Chondrocyte (in vitro differentiated cells): ENCODE data around the gene PPL. TPM values are rescaled to one million over a fixed set of nuclear protein-coding genes. Genes with fewer than 3 reads are reported as not detected.

Source experiments
- DNase-seq: peaks from one replicate; pipeline ENCODE4 v3.0.0; 2021; ENCODE audit warnings: mixed read lengths, low spot score
- H3K27ac Mint-ChIP-seq: one replicate; pipeline ENCODE4 v1.8.0; 2021; ENCODE audit warnings: mild to moderate bottlenecking, moderate library complexity, mixed read lengths; ENCODE audit not compliant: unreplicated experiment
- H3K27me3 Mint-ChIP-seq: 2 replicates; pipeline ENCODE4 v1.8.0; 2021; ENCODE audit warnings: low read depth, mixed read lengths
- H3K36me3 Mint-ChIP-seq: 2 replicates; pipeline ENCODE4 v1.8.0; 2021; ENCODE audit warnings: low read depth, mixed read lengths
- H3K4me1 Mint-ChIP-seq: 2 replicates; pipeline ENCODE4 v1.8.0; 2021; ENCODE audit warnings: low read depth, mild to moderate bottlenecking, mixed read lengths
- H3K4me3 Mint-ChIP-seq: one replicate; pipeline ENCODE4 v1.8.0; 2021; ENCODE audit warnings: mild to moderate bottlenecking, moderate library complexity, mixed read lengths; ENCODE audit not compliant: unreplicated experiment
- H3K9me3 Mint-ChIP-seq: 2 replicates; pipeline ENCODE4 v1.8.0; 2021; ENCODE audit warnings: low read depth, mixed read lengths
- total RNA-seq: library from RNA; stranded (reverse); gene quantifications from 3 replicates; pipeline ENCODE4 v1.2.1, GENCODE V29; 2021
- TF ChIP-seq, protein P1 (sequence below): fragments of 200-600 bp; sonication (generic); IDR thresholded peaks from 2 replicates; pipeline ENCODE4 v1.5.0; 2021; ENCODE audit warnings: antibody characterized with exemption, mild to moderate bottlenecking, moderate library complexity

The PPL gene
- total RNA-seq, 1 donor from 2014 or later, result 0.97 TPM

DNA sequence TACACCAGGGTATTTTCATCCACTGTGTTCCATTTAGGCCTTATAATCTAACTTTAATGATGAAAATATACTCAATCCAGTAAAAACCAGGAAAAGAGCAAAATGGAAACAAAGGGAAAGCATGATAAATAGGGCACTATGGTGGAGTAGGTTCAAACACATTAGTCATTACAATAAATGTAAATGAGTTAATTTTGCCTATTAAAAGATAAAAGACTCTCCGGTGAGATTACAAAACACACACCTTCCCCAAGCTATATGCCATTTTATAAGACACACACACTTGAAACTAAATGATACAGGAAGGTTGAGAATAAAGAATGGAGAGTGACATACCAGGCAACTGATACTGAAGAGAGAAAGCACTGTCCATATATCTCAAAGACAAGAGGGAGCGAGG lies 10.0 kb downstream of the PPL start:
- no peak for DNase-seq
- H3K4me3 Mint-ChIP-seq, result no peak overlapping the region
- peaks cover 25% of the 10 kb centered on the region for H3K27me3 Mint-ChIP-seq
- TF ChIP-seq, protein P1, sequence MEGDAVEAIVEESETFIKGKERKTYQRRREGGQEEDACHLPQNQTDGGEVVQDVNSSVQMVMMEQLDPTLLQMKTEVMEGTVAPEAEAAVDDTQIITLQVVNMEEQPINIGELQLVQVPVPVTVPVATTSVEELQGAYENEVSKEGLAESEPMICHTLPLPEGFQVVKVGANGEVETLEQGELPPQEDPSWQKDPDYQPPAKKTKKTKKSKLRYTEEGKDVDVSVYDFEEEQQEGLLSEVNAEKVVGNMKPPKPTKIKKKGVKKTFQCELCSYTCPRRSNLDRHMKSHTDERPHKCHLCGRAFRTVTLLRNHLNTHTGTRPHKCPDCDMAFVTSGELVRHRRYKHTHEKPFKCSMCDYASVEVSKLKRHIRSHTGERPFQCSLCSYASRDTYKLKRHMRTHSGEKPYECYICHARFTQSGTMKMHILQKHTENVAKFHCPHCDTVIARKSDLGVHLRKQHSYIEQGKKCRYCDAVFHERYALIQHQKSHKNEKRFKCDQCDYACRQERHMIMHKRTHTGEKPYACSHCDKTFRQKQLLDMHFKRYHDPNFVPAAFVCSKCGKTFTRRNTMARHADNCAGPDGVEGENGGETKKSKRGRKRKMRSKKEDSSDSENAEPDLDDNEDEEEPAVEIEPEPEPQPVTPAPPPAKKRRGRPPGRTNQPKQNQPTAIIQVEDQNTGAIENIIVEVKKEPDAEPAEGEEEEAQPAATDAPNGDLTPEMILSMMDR, result no peak
- no peaks in the 10 kb centered on the region for H3K4me1 Mint-ChIP-seq
- no peak overlapping the region for H3K27ac Mint-ChIP-seq
- H3K9me3 Mint-ChIP-seq, result peaks cover 11% of the 10 kb centered on the region
- H3K36me3 Mint-ChIP-seq, result peaks cover 10% of the 10 kb centered on the region

- DNase-seq, result no peak
- TF ChIP-seq, protein P1, result no peak
- Mint-ChIP-seq H3K27ac (no peak overlapping the region), H3K27me3 (peaks cover 18% of the 10 kb centered on the region), H3K4me1 (no peaks in the 10 kb centered on the region), H3K36me3 (peaks cover 10% of the 10 kb centered on the region), H3K4me3 (no peak overlapping the region), H3K9me3 (peaks cover 11% of the 10 kb centered on the region)
Observed at GRCh38 chr16:4925791-4926190, 11.2 kb downstream of the PPL start.

- H3K9me3 Mint-ChIP-seq, result peaks cover 11% of the 10 kb centered on the region
- H3K36me3 Mint-ChIP-seq, result peaks cover 8% of the 10 kb centered on the region
- H3K27ac Mint-ChIP-seq, result no peak overlapping the region
- H3K4me1 Mint-ChIP-seq, result no peaks in the 10 kb centered on the region
- no peak for DNase-seq
- TF ChIP-seq, protein P1, result no peak
- H3K4me3 Mint-ChIP-seq, result no peak overlapping the region
- peaks cover 16% of the 10 kb centered on the region for H3K27me3 Mint-ChIP-seq
Observed at GRCh38 chr16:4925293-4925607, 11.7 kb downstream of the PPL start.

- DNase-seq, result no peak
- Mint-ChIP-seq H3K27me3 (peaks cover 15% of the 10 kb centered on the region), H3K4me1 (no peaks in the 10 kb centered on the region), H3K36me3 (peaks cover 8% of the 10 kb centered on the region), H3K27ac (no peak overlapping the region), H3K9me3 (peaks cover 11% of the 10 kb centered on the region), H3K4me3 (no peak overlapping the region)
- TF ChIP-seq, protein P1, result no peak
Observed at GRCh38 chr16:4924593-4925292, 12.2 kb downstream of the PPL start.

DNA sequence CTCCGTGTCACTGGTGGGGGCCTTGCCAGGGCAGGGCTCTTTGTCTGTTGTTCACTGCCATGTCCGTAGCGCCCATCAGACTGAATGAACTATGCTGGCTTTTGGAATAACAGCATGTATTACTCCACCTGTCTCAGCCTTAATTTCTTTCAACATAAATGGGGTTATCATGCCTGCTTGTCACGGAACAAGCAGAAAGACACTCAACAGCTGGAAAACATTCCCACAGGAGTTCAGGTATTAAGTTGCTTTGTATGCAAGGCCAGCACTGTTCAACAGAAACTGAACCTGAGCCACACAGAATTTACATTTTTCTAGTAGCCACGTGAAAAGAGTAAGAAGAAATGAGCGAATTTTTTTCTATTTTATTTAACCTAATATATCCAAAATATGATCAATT lies 13.1 kb downstream of the PPL start:
- H3K9me3 Mint-ChIP-seq, result peaks cover 11% of the 10 kb centered on the region
- TF ChIP-seq, protein P1, result no peak
- H3K4me1 Mint-ChIP-seq, result no peaks in the 10 kb centered on the region
- peaks cover 15% of the 10 kb centered on the region for H3K27me3 Mint-ChIP-seq
- no peak for DNase-seq
- H3K27ac Mint-ChIP-seq, result no peak overlapping the region
- no peak overlapping the region for H3K4me3 Mint-ChIP-seq
- H3K36me3 Mint-ChIP-seq, result peaks cover 8% of the 10 kb centered on the region
